GM12878 (cell line): ENCODE data around the gene SYCE1.

Experiments used
- CHD2 ChIP-seq: IDR thresholded peaks from 2 replicates; pipeline ENCODE4 v1.6.1; 2011; ENCODE audit warnings: low read depth, low read length, improper control_type of control experiment, borderline replicate concordance
- FOS ChIP-seq: IDR thresholded peaks from 3 replicates; pipeline ENCODE4 v1.6.1; 2011; ENCODE audit warnings: borderline replicate concordance; ENCODE audit not compliant: insufficient read length; ENCODE audit errors: extremely low read depth
- FOXK2 ChIP-seq: fragments of 450-650 bp; IDR thresholded peaks from 2 replicates; pipeline ENCODE4 v1.6.1; 2017; ENCODE audit warnings: mild to moderate bottlenecking, moderate library complexity
- JUND ChIP-seq: IDR thresholded peaks from 2 replicates; pipeline ENCODE4 v1.6.1; 2012; ENCODE audit warnings: low read depth, mild to moderate bottlenecking, low read length, improper control_type of control experiment, moderate library complexity
- RCOR1 ChIP-seq: conservative IDR thresholded peaks from 2 replicates; pipeline ENCODE4 v1.6.1; 2012; ENCODE audit warnings: low read depth, low read length, improper control_type of control experiment
- RFX5 ChIP-seq: IDR thresholded peaks from 2 replicates; pipeline ENCODE4 v1.6.1; 2011; ENCODE audit warnings: low read depth, low read length, improper control_type of control experiment
- SMC3 ChIP-seq: IDR thresholded peaks from 2 replicates; pipeline ENCODE4 v1.6.1; 2011; ENCODE audit warnings: low read length, improper control_type of control experiment, borderline replicate concordance
- SPI1 ChIP-seq: IDR thresholded peaks from 2 replicates; pipeline ENCODE4 v1.6.1; 2011; ENCODE audit warnings: low read depth, mild to moderate bottlenecking, low read length, moderate library complexity, borderline replicate concordance; ENCODE audit not compliant: insufficient read depth
- ZZZ3 ChIP-seq: IDR thresholded peaks from 2 replicates; pipeline ENCODE4 v1.6.1; 2011; ENCODE audit warnings: low read depth; ENCODE audit not compliant: control insufficient read depth, insufficient read length
- TF ChIP-seq, protein P1 (sequence below): IDR thresholded peaks from 2 replicates; pipeline ENCODE4 v1.6.1; 2011; ENCODE audit warnings: mild to moderate bottlenecking, low read depth, low read length, moderate library complexity; ENCODE audit not compliant: insufficient replicate concordance
- TF ChIP-seq, protein P2 (sequence below), 3 experiments: IDR thresholded peaks in 2 of 3; conservative IDR thresholded peaks in 1 of 3; 2 replicates each; pipeline ENCODE4 v1.5.1; 2011; ENCODE audit warnings: low read depth in 3 of 3, low read length in 3 of 3, mild to moderate bottlenecking in 3 of 3, control low read depth in 2 of 3, moderate library complexity in 2 of 3, inconsistent platforms in 1 of 3, mixed read lengths in 1 of 3; ENCODE audit not compliant: control insufficient read depth in 2 of 3, insufficient read depth in 1 of 3; ENCODE audit errors: extremely low read depth in 1 of 3

DNA sequence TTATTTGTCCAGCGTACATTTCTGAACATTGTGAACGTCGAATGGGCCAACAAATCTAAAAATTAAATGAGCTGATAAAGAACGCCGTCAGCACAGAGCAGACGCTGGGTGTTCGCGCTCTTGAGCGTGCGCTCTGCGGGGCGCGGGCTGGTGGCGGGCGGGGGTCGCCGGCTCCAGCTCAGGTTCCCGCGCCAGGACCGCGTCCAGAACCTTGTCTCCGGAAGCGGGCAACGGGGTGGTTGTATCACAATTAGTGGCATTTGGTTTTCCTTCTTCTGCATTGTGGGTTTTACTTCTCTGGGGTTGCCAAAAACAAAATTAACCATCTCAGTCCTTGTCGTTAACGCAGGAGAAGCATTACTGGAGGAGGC is 35.8 kb downstream of the SYCE1 start:
- TF ChIP-seq, protein P1, sequence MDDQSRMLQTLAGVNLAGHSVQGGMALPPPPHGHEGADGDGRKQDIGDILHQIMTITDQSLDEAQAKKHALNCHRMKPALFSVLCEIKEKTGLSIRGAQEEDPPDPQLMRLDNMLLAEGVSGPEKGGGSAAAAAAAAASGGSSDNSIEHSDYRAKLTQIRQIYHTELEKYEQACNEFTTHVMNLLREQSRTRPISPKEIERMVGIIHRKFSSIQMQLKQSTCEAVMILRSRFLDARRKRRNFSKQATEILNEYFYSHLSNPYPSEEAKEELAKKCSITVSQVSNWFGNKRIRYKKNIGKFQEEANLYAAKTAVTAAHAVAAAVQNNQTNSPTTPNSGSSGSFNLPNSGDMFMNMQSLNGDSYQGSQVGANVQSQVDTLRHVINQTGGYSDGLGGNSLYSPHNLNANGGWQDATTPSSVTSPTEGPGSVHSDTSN: no peak
- TF ChIP-seq FOS (no peak), SMC3 (no peak), RCOR1 (no peak), CHD2 (no peak), ZZZ3 (no peak), JUND (no peak), RFX5 (no peak), SPI1 (no peak), FOXK2 (no peak)
- TF ChIP-seq, protein P2, sequence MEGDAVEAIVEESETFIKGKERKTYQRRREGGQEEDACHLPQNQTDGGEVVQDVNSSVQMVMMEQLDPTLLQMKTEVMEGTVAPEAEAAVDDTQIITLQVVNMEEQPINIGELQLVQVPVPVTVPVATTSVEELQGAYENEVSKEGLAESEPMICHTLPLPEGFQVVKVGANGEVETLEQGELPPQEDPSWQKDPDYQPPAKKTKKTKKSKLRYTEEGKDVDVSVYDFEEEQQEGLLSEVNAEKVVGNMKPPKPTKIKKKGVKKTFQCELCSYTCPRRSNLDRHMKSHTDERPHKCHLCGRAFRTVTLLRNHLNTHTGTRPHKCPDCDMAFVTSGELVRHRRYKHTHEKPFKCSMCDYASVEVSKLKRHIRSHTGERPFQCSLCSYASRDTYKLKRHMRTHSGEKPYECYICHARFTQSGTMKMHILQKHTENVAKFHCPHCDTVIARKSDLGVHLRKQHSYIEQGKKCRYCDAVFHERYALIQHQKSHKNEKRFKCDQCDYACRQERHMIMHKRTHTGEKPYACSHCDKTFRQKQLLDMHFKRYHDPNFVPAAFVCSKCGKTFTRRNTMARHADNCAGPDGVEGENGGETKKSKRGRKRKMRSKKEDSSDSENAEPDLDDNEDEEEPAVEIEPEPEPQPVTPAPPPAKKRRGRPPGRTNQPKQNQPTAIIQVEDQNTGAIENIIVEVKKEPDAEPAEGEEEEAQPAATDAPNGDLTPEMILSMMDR (IDR thresholded peaks at IDR 0.05 in 2 of 3, conservative IDR thresholded peaks at IDR 0.05 in 1 of 3; ENCODE audit: control insufficient read depth in 2 of 3, extremely low read depth in 1 of 3, insufficient read depth in 1 of 3, low read depth in 3 of 3, low read length in 3 of 3): no peak
